Mesenchymal stem cell (in vitro differentiated cells and primary cell): ENCODE measurements around the gene ZNHIT1.
A peak's percentile ranks its signal among the peaks of the same experiment; 100 is the strongest.
"Not testable (repeated sequence)": the region's sequence is repeated elsewhere in the genome, so short reads cannot be mapped to it uniquely, and the experiment has no call there.

Experiments
- DNase-seq: peaks from one replicate; pipeline ENCODE4 v3.0.0-alpha.2; 2013
- H2AFZ ChIP-seq: one replicate; pipeline ENCODE4 v1.6.1; 2013; ENCODE audit warnings: low read depth, mild to moderate bottlenecking, control low read depth, inconsistent platforms, low read length, moderate library complexity
- H2AK5ac ChIP-seq: 2 replicates; pipeline ENCODE4 v1.6.1; 2013; ENCODE audit warnings: low read length, moderate library complexity, mild to moderate bottlenecking, inconsistent platforms; ENCODE audit not compliant: severe bottlenecking
- H2BK120ac ChIP-seq: one replicate; pipeline ENCODE4 v1.6.1; 2013; ENCODE audit warnings: low read depth, mild to moderate bottlenecking, inconsistent platforms, low read length, moderate library complexity
- H2BK12ac ChIP-seq, 2 experiments: one replicate each; pipeline ENCODE4 v1.6.1; 2013; ENCODE audit warnings: inconsistent platforms in 2 of 2, low read length in 2 of 2, mild to moderate bottlenecking in 2 of 2, moderate library complexity in 2 of 2, control low read depth in 1 of 2
- H2BK15ac ChIP-seq: one replicate; pipeline ENCODE4 v1.6.1; 2013; ENCODE audit warnings: mild to moderate bottlenecking, low read depth, inconsistent platforms; ENCODE audit not compliant: poor library complexity, severe bottlenecking
- H2BK5ac ChIP-seq: 2 replicates; pipeline ENCODE4 v1.6.1; 2013; ENCODE audit warnings: low read depth, mild to moderate bottlenecking, low read length, control low read depth, inconsistent platforms; ENCODE audit not compliant: poor library complexity, severe bottlenecking
- H3K14ac ChIP-seq, 2 experiments: one replicate each; pipeline ENCODE4 v1.6.1; 2013; ENCODE audit warnings: inconsistent platforms in 2 of 2, low read length in 2 of 2, control low read depth in 1 of 2, mild to moderate bottlenecking in 1 of 2, moderate library complexity in 1 of 2
- H3K18ac ChIP-seq, 2 experiments: one replicate each; pipeline ENCODE4 v1.6.1; 2013; ENCODE audit warnings: inconsistent platforms in 2 of 2, low read length in 2 of 2, control low read depth in 1 of 2, low read depth in 1 of 2, mild to moderate bottlenecking in 1 of 2
- H3K23ac ChIP-seq, 2 experiments: one replicate each; pipeline ENCODE4 v1.6.1; 2013; ENCODE audit warnings: inconsistent platforms in 2 of 2, low read length in 2 of 2, mild to moderate bottlenecking in 2 of 2, moderate library complexity in 2 of 2, control low read depth in 1 of 2
- H3K27ac ChIP-seq: 2 replicates; pipeline ENCODE4 v1.5.1; 2013; ENCODE audit warnings: mild to moderate bottlenecking, moderate library complexity, low read length, control low read depth, inconsistent platforms; ENCODE audit not compliant: poor library complexity, severe bottlenecking
- H3K27me3 ChIP-seq, 2 experiments: 2 replicates each; pipeline versions ENCODE4 v1.6.1 to v1.7.0; 2013; ENCODE audit warnings: low read length in 2 of 2, mild to moderate bottlenecking in 2 of 2, moderate library complexity in 2 of 2, control low read depth in 1 of 2, inconsistent platforms in 1 of 2; ENCODE audit not compliant: control insufficient read depth in 1 of 2, insufficient read depth in 1 of 2
- H3K36me3 ChIP-seq, 2 experiments: 2 replicates each; pipeline versions ENCODE4 v1.6.1 to v1.7.0; 2013; ENCODE audit warnings: low read length in 2 of 2, control low read depth in 1 of 2, inconsistent platforms in 1 of 2, low read depth in 1 of 2, mild to moderate bottlenecking in 1 of 2; ENCODE audit not compliant: insufficient read depth in 2 of 2, control insufficient read depth in 1 of 2
- H3K4ac ChIP-seq, 2 experiments: one replicate each; pipeline ENCODE4 v1.6.1; 2013; ENCODE audit warnings: inconsistent platforms in 2 of 2, low read length in 2 of 2, mild to moderate bottlenecking in 2 of 2, moderate library complexity in 2 of 2, control low read depth in 1 of 2, low read depth in 1 of 2
- H3K4me1 ChIP-seq: 2 replicates; pipeline ENCODE4 v1.6.1; 2013; ENCODE audit warnings: low read depth, low read length, control low read depth; ENCODE audit not compliant: control insufficient read depth, insufficient read depth
- H3K4me2 ChIP-seq: 2 replicates; pipeline ENCODE4 v1.6.1; 2013; ENCODE audit warnings: low read length, mild to moderate bottlenecking, inconsistent platforms; ENCODE audit not compliant: poor library complexity, severe bottlenecking
- H3K4me3 ChIP-seq, 2 experiments: 2 replicates each; pipeline versions ENCODE4 v1.5.1 to v1.7.0; 2013; ENCODE audit warnings: low read length in 2 of 2, mild to moderate bottlenecking in 2 of 2, control low read depth in 1 of 2, low read depth in 1 of 2; ENCODE audit not compliant: insufficient read depth in 1 of 2
- H3K79me1 ChIP-seq: replicated peaks from 2 replicates; pipeline ENCODE4 v1.6.1; 2013; ENCODE audit warnings: mild to moderate bottlenecking, control low read depth, low read length, inconsistent platforms; ENCODE audit not compliant: poor library complexity, severe bottlenecking
- H3K9ac ChIP-seq: 2 replicates; pipeline ENCODE4 v1.7.0; 2013; ENCODE audit warnings: mild to moderate bottlenecking, low read length, moderate library complexity
- H3K9me3 ChIP-seq: 2 replicates; pipeline ENCODE4 v1.7.0; 2013; ENCODE audit warnings: mild to moderate bottlenecking, low read length; ENCODE audit not compliant: control insufficient read depth
- H4K8ac ChIP-seq: one replicate; pipeline ENCODE4 v1.6.1; 2013; ENCODE audit warnings: inconsistent platforms, mild to moderate bottlenecking, low read length, moderate library complexity
- H4K91ac ChIP-seq: one replicate; pipeline ENCODE4 v1.6.1; 2013; ENCODE audit warnings: mild to moderate bottlenecking, low read length, inconsistent platforms
- WGBS: methylation state at CpG from one replicate; pipeline ENCODE4 v1.1.7; 2013; ENCODE audit warnings: mixed read lengths; 5-methylcytosine and 5-hydroxymethylcytosine counted together

ZNHIT1 gene

GRCh38 chr7:101201695-101202602, 16.0 kb upstream of the ZNHIT1 start:
- Histone ChIP-seq H3K36me3 (peaks cover 12% of the 10 kb centered on the region in 2 experiments), H3K9ac (no peak overlapping the region), H3K27me3 (peaks cover 41 to 52% of the 10 kb centered on the region in 2 experiments), H2BK120ac (no peak overlapping the region), H2AK5ac (no peak overlapping the region), H3K4me1 (peaks cover 21% of the 10 kb centered on the region), H2BK15ac (no peak overlapping the region), H4K8ac (no peak overlapping the region), H3K4me2 (peak overlapping the region; percentile 36), H3K79me1 (no peaks in the 10 kb centered on the region), H2BK12ac (peak overlapping the region in 1 of 2 experiments; percentile 50), H3K23ac (peak overlapping the region in 1 of 2 experiments; percentile 60), H3K9me3 (no peaks in the 10 kb centered on the region), H3K14ac (peak overlapping the region in 1 of 2 experiments; percentile 31), H2BK5ac (no peak overlapping the region), H3K18ac (no peak overlapping the region), H3K27ac (no peak overlapping the region), H2AFZ (no peak overlapping the region), H3K4me3 (peak overlapping the region in 1 of 2 experiments; percentile 59), H3K4ac (no peak overlapping the region), H4K91ac (no peak overlapping the region)
- no peak for DNase-seq
- WGBS = 18% methylated on average over 72 of the region's 75 CpGs

- Histone ChIP-seq H3K9ac (no peak overlapping the region), H3K27me3 (peaks cover 41 to 52% of the 10 kb centered on the region in 2 experiments), H3K36me3 (peaks cover 17 to 18% of the 10 kb centered on the region in 2 experiments), H4K91ac (no peak overlapping the region), H2BK15ac (no peak overlapping the region), H3K4me1 (peaks cover 22% of the 10 kb centered on the region), H3K27ac (no peak overlapping the region), H3K4ac (no peak overlapping the region), H3K4me2 (no peak overlapping the region), H2BK5ac (no peak overlapping the region), H2BK12ac (no peak overlapping the region), H2BK120ac (no peak overlapping the region), H3K9me3 (no peaks in the 10 kb centered on the region), H3K4me3 (no peak overlapping the region), H3K18ac (no peak overlapping the region), H3K79me1 (no peaks in the 10 kb centered on the region), H2AFZ (no peak overlapping the region), H4K8ac (no peak overlapping the region), H3K14ac (no peak overlapping the region), H2AK5ac (no peak overlapping the region), H3K23ac (no peak overlapping the region)
- no peak for DNase-seq
- 84% methylated on average over 5 of the region's 5 CpGs for WGBS
Observed at GRCh38 chr7:101202603-101202918, 15.4 kb upstream of the ZNHIT1 start.

GRCh38 chr7:101203740-101204738, 13.9 kb upstream of the ZNHIT1 start:
- H3K23ac ChIP-seq, H2BK15ac ChIP-seq, H3K4me2 ChIP-seq, H2BK5ac ChIP-seq, H4K91ac ChIP-seq, H3K4me3 ChIP-seq, H3K18ac ChIP-seq, H3K9ac ChIP-seq, H3K9me3 ChIP-seq, H3K79me1 ChIP-seq, DNase-seq, H2AK5ac ChIP-seq, H3K27ac ChIP-seq, H3K4ac ChIP-seq, H4K8ac ChIP-seq, H2BK12ac ChIP-seq, H2AFZ ChIP-seq, H3K14ac ChIP-seq, H2BK120ac ChIP-seq: not testable (repeated sequence)
- H3K27me3 ChIP-seq = peaks cover 41 to 43% of the 10 kb centered on the region in 2 experiments
- peaks cover 29 to 30% of the 10 kb centered on the region in 2 experiments for H3K36me3 ChIP-seq
- whole genome bisulfite sequencing = 84% methylated on average over 22 of the region's 22 CpGs
- H3K4me1 ChIP-seq = peaks cover 26% of the 10 kb centered on the region
